ENCODE data around the gene DLG1.

The DLG1 gene

DNA sequence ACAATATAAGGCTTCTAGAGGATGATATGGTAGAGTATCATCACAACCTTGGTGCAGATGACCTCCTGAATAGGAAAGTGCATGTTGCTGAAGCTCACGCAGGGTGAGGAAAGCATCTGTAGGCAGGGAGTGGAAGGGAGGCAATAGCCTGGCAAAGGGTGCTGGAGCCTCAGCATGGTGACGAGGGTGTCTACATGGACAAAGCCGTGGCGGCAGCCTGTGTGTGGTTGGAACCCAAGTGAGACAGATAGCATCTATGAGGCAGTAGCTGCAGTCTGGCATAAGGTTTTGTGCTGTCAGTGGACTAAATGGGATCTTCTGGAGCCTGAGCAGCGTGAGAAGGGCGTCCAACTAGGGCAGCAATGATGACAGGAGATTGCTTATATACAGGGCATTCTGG, 132.5 kb downstream of the DLG1 start:
- DNase-seq = no peak

DNA sequence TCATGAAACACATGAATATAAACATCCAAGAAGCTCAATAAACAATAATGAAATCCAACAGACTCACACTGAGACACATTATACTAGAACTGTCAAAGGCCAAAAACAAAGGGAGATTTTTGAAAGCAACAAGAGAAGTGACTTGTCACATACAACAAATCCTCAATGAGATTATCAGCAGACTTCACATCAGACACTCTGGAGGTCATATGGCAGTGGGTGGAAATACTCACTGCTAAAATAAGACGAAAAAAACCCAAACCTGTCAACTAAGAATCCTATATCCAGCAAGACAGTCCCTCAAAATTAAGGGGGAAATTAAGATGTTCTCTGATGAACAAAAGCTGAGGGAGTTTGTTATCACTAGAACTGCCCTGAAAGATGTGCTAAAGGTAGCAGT, 143.4 kb downstream of the DLG1 start:
- no peak for DNase-seq

DNA sequence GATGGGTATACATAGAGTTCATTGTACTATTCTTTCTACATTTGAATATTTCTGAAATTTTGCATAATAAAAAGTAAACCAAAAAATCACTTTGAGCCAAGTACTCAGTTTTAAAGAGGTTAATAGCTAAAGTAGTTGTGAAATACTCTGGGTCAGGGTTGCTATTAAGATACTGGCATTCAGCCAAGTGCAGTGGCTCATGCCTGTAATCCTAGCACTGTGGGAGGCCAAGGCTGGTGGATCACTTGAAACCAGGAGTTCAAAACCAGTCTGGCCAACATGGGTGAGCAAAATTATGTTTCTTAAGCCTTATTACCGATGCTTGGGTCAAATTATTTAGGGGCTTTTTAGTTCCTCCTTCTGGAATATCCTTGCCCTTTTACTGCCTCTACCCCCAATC, 146.8 kb downstream of the DLG1 start:
- DNase-seq = no peak

- no peak for DNase-seq
Observed at GRCh38 chr3:197149528-197149927, 148.9 kb downstream of the DLG1 start.

DNA sequence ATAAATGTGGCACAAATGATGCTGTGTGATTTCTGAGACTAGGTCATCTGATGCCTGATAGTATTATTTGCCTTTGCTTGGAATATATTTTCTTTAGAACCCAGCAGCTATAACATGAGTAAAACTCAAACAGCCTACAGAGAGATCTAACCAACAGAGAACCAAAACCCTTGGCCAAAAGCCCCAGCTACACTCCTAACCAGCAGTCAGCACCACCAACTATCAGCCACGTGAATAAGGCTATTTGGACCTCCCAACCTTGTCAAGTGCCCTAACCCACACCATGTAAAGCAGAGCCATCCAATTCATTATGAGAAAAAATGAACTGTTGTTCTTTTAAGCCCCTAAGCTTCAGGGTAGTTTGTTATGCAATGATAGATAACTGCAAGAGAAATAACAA, 154.2 kb downstream of the DLG1 start:
- no peak for DNase-seq

GRCh38 chr3:197139586-197139985, 158.8 kb downstream of the DLG1 start:
- DNase-seq = no peak

GRCh38 chr3:197137751-197138150, 160.7 kb downstream of the DLG1 start:
- no peak for DNase-seq

GRCh38 chr3:197136744-197137143, 161.7 kb downstream of the DLG1 start:
- no peak for DNase-seq

GRCh38 chr3:197135212-197135611, 163.2 kb downstream of the DLG1 start:
- no peak for DNase-seq

GRCh38 chr3:197132916-197133530, 165.4 kb downstream of the DLG1 start:
- no peak for DNase-seq

- DNase-seq = no peak
Observed at GRCh38 chr3:197125636-197126035, 172.8 kb downstream of the DLG1 start.

GRCh38 chr3:197124713-197125112, 173.7 kb downstream of the DLG1 start:
- no peak for DNase-seq

GRCh38 chr3:197122394-197122793, 176.0 kb downstream of the DLG1 start:
- DNase-seq = no peak

- no peak for DNase-seq
Observed at GRCh38 chr3:197117114-197117513, 181.3 kb downstream of the DLG1 start.

- no peak for DNase-seq
Observed at GRCh38 chr3:197114007-197114406, 184.4 kb downstream of the DLG1 start.

GRCh38 chr3:197111685-197112084, 186.7 kb downstream of the DLG1 start:
- no peak for DNase-seq

DNA sequence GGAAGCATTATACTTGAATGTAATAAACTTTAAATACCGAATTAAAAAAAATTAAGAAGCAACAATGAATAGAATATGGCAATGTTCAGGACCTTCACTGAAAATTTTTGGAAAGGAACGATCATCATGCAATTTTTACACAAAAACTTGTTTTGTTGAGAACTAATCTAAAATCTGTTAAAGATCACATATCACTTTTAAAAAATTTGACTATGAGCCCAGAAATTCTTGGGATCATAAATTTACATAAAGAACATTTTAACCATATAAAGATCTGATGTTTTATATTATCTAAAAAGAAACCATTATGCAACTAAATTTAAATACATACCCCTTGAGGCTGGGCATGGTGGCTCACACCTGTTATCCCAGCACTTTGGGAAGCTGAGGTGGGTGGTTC, 192.6 kb downstream of the DLG1 start:
- no peak for DNase-seq

DNA sequence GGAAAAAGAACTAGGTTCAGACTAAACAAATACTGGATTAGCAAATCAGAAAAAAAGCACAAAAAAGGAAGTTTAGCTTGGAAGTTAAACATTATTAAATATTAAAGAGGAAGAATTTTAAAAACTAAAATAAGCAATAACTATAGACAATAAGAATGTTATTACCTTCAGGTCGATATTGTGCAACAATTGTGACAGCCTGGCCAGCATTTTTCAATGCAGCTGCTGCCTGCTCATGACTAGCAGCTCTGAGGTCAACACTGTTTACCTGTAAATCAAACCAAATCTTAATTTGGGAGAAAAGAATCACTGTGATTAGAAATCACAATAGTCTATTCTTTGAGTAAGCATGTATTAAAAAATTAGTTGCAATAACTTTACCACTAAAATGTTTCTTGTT, 193.7 kb downstream of the DLG1 start:
- no peak for DNase-seq

GRCh38 chr3:197103766-197104165, 194.6 kb downstream of the DLG1 start:
- no peak for DNase-seq

- DNase-seq = no peak
Observed at GRCh38 chr3:197093871-197094270, 204.5 kb downstream of the DLG1 start.

GRCh38 chr3:197088370-197088769, 210.0 kb downstream of the DLG1 start:
- DNase-seq = no peak

GRCh38 chr3:197085137-197085536, 213.3 kb downstream of the DLG1 start:
- no peak for DNase-seq

DNA sequence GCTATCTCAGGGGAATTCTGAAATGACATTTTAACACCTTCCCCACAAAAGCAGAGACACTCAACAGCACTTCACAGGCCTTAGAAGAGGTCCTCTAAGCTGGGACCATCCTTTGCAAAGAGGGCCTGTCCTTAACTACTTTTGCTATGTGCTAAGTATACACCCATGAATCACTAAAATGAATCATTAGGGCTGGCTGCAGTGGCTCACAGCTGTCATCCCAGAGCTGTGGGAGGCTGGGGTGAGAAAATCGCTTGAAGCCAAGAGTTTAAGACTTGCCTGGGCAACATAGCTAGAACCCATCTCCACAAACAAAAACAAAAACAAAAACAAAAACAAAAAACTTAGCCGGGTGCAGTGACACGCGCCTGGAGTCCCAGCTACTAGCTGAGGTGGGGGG, 214.9 kb downstream of the DLG1 start:
- no peak for DNase-seq

DNA sequence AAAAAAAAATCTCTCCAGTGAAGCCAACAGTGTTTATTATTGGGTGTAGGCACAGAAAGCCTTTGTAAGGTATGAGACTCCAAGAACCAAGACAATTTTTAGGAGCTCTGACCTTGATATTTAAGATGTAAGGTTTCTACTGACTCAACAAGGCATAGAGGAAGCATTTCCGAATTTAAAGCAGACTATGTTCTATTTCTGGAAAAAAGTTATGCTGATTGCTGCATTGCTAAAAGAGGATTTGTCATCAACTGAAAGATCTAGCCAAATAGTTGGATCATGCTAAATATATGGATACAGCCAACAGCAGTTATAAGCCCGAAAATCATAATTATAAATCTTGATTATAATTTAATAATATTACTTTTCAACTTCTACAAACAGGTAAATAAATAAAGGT, 215.5 kb downstream of the DLG1 start:
- no peak for DNase-seq

DNA sequence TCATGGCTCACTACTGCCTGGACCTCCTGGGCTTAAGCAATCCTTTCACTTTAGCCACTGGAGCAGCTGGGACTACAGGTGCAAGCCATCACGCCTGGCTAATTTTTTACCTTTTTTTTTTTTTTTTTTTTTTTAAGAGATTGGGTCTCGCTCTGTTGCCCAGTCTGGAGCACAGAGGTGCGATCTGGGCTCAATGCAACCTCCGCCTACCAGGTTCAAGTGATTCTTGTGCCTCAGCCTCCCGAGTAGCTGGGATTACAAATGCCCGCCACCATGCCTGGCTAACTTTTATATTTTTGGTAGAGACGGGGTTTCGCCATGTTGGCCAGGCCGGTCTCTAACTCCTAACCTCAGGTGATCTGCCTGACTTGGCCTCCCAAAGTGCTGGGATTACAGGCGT, 218.1 kb downstream of the DLG1 start:
- DNase-seq = no peak

DNA sequence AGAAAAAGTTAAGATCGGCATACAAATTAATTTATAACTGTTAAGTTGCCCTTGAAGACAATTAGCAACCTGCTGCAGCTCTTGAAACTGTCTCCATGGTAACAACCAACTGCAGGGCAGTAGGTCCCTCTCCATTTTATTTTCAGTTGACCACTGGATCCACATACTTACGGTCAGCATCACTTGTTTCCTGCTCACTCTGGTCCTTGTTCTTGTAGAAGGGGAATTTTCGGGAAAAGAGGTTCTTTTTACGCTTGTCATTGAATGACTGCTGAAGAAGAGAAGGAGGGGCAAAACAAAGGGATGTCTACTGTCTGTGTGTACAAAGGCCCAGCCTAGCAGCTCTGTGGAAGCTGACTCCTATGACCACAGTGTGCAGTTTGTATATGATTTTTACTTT, 222.0 kb downstream of the DLG1 start:
- DNase-seq = no peak

All from NCI-H1092 (cell line).